ENCODE data around the gene RRP36. TPM values are rescaled to one million over a fixed set of nuclear protein-coding genes. Genes with fewer than 3 reads are reported as not detected.
A peak's percentile ranks its signal among the peaks of the same experiment; 100 is the strongest.

Gene RRP36
- total RNA-seq, 1 donor from 2014 or later: 93.5 TPM

DNA sequence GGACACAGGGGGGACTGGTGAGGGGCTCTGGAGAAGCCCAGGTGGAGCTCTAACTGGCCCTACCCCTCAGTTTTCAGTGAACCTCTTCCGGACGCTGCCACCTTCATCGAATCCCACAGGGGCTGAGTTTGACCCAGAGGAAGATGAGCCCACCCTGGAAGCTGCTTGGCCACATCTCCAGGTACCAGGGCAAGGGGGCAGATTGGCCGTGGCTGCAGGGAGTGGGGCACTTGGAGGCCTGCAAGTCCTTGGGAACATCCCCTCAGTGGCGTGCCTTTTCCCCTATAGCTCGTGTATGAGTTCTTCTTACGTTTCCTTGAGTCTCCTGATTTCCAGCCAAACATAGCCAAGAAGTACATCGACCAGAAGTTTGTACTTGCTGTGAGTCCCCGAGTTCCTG, 14.3 kb upstream of the RRP36 start:
- no peak for DNase-seq (ENCODE audit: low read depth)

DNA sequence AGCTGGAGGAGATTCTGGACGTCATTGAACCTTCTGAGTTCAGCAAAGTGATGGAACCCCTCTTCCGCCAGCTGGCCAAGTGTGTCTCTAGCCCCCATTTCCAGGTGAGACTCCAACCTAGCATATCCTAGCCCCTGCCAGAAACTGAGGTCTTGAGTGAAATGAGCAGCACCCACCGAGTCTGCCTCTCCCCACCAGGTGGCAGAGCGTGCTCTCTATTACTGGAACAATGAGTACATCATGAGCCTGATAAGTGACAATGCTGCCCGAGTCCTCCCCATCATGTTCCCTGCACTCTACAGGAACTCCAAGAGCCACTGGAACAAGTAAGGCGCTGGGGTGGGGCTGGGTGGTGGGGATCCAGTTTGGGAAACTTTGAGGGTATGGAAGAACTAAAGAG, 12.3 kb upstream of the RRP36 start:
- no peak for DNase-seq (ENCODE audit: low read depth)

DNA sequence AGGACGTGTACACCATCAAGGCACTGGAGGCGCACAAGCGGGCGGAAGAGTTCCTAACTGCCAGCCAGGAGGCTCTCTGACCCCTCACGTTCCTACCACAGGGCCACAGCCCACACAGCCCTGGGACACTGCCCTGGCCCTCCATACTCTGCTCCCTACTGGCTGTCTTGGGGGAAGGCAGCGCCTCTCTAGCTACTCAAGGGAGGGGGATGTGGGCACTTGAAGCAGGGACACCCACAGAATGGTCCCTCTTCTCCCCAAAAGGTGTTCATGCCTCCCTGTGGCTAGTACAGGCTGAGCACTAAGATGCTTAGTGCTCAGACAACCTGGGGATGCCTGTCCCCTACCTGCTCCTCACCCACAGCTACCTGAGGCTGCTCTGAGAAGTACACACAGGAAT, 10.2 kb upstream of the RRP36 start:
- DNase-seq (ENCODE audit: low read depth): no peak

DNA sequence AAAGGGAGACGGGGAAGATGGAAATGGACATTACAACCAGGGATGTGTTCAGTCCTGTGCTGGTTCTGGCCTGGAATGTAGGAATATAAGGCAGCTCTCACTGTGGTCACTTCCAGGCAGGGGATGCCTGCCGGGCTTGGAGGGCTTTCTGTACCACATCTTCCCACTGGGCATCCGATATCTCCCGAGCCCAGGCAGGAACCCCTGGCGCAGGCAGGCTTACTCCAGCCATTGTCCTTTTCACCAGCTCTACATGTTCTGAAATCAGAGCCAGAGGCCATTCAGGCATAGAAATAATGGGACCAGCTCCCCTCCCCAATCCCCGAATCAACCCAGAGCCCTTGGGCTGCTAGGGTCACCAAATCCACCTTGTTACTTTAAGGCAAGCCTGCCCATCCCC, 9.1 kb upstream of the RRP36 start:
- no peak for DNase-seq (ENCODE audit: low read depth)

DNA sequence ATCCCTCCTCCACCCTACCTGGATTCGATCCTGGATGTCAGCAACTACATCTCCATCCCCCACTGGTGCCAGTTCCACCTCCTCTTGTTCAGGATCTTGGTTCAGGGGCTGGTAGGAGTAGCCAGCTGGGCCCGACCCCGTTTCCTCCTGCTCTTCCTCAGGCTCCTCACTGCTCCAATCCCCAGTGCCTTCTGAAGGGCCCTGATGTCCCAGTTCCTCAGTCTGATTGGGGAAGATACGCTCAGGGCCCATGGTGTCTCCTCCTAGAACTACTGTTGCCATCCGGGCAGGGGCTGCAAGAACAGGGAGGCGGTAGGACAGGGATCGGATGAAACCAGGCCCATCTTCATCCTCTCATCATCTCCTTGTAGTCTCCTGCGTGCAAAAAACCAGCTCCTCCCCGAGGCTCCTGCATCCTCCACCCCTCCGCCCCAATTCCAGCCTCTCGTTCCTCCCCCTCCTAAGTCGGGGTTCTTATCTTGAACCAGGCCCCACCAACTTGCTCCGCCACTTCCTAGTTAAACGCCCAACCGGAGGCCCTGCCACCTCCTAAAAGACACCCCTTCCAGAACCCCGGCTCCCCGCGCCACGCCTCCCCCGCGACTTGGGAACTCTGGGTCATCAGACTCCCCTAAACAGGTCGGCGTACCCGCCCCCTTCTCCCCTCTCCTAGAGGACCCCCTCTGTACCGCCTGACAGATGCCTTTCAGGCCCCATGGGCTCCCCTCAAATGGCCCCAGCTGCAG, 8.2 kb upstream of the RRP36 start:
- DNase-seq (ENCODE audit: low read depth): no peak

DNA sequence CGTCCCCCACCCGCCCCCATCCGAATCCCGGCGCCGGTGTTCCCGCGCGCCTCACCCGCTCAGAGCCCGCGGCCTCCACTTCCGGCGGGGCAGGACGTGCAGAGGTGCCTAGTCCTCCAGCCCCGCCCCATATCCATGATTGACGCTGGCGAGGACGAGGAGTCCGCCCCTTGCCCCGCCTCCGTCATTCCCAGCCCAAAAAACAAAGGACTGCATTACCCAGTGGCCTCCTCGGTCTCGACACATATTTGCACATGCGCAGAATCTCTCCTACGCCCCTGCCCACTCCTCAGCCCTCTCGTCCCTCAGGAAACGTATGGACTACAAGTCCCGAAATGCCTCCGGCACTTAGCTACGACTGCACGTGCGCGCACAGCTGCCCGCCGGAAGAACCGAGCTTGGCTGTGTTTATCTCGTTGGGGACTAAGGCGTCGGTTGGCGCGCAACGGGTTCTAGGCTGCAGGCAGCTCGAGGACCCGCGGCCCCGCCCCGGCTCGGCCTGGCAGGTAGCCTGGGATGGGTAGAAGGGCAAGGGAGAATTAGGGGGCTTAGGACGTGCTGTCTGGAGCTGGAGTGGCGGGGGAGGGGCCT, 7.5 kb upstream of the RRP36 start, which contains the start of the genes KLHDC3 and MEA1:
Gene KLHDC3, plus strand, starts transcription at position 407 of the 591 bp plus-strand sequence. CDS start 2,944 bp downstream, outside the sequence.
Gene MEA1, minus strand, starts transcription at position 104 of the 591 bp plus-strand sequence. CDS start 133 bp downstream, outside the sequence.
- DNase-seq (ENCODE audit: low read depth): peak; percentile 100

DNA sequence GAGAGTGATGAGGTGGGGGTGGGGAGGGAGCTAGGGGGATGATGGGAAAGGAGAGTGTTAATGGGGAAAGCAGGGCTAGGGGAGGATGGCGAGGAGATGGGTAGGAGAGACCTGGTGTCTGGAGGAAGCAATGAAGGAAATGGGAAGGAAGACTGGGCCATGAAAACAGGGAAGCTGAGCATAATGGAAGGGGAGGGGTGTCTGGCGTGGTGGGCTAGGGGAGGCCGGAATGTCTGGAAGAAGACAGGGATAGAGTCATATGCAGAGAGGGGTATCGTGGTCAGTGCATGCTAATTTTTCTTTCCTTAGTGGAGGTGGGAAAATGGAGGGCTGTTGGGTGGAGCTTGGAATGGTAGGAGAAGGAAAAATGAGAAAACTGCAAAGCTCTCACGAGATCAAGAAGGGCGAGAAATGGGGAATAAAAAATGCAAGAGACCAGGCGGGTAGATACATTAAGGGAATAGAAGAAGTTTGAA, 7.0 kb upstream of the RRP36 start:
- peak; percentile 43 for DNase-seq (ENCODE audit: low read depth)

DNA sequence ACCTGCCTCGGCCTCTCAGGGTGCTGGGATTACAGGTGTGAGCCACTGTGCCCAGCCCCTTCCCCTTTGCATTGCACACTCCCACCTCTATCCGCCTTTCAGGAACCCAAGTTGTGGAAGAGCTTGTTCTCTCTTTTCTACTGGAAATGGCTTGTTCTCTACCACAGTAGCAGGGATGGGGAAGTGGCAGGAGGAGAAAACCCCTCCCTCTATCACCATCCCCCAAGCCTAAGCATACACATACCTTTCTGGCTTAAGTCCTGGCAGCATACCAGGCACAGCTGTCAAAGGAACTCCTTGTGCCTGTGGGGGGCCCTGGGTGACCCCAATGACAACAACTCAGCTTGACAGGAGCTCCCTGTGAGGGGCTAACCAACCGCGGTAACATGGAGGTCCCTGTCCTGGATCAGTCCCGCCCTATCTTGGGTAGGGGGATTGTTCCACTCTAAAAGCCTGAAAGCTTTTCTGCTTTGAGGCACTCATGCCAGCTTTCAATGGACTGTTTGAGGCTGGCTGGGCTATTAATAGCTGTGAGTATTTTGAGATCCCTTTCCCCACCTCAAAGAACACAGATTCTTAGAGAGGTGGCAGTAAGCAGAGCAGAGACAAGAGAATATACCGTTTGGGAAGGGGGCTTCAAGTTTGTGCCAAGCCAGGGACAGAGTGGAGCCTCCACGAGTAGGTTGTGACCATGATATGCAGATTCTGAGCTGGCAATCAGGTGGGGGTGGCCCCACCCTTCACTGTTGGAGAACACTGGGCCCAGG, 5.1 kb upstream of the RRP36 start:
- no peak for DNase-seq (ENCODE audit: low read depth)

DNA sequence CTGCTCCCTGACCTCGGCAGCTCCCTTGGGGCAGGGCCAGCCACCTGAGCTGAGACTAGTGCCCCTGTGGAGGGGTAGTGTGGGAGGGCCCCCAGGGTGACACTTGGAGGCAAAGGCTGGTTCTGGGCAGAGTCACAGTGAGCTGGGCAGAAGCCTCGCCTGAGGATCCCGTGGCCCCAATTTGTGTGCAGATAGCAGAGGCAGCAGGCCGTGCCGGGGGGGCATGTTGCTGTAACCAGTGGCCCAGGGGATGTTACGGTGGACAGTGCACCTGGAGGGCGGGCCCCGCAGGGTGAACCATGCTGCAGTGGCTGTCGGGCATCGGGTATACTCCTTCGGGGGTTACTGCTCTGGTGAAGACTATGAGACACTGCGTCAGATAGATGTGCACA, 4.5 kb upstream of the RRP36 start:
- no peak for DNase-seq (ENCODE audit: low read depth)

DNA sequence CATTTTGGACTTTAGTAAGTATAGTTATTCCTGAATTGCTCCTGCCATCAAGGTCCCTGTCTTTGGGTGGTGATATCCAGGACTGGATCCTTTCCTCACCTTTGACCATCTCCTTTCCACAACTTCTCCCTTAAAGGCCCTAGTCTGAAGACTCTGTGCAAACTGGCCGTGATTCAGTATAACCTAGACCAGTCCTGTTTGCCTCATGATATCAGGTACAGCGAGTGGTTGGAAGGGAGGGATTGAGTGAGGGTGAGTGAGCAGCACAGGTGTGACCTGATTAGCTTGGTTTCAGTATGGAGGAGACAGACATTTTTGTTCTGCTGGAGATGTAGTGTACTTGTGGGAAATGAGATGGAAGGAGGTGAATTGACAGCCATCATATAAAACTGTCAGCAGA, 2.3 kb upstream of the RRP36 start:
- DNase-seq (ENCODE audit: low read depth): no peak

DNA sequence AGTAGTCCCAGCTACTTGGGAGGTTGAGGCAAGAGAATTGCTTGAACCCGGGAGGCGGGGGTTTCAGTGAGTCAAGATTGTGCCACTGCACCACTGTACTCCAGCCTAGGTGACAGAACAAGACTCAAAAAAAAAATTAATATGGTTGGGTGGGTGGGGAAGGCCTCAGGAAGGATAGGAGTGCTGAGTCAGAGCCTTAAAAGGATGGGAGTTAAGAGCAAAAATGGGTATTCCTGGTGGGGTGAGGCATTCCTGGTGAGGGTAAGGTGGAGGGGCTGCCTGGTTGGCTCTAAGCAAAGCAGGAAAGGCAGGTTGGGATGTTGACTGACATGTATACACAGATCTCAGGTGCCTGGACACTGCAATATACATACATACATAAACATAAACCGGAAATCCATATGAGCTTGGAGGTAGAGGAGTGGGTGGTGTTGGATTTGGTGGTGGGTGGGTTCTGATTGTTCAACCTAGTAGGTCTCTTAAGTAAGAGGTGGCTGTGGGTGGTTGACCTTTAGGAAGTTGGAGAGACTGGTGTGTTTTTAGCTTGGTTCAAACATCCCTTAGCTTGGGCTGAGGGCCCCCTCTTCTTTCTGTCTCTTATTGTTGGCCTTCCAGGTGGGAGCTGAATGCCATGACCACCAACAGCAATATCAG, 1.2 kb upstream of the RRP36 start:
- DNase-seq (ENCODE audit: low read depth): no peak

DNA sequence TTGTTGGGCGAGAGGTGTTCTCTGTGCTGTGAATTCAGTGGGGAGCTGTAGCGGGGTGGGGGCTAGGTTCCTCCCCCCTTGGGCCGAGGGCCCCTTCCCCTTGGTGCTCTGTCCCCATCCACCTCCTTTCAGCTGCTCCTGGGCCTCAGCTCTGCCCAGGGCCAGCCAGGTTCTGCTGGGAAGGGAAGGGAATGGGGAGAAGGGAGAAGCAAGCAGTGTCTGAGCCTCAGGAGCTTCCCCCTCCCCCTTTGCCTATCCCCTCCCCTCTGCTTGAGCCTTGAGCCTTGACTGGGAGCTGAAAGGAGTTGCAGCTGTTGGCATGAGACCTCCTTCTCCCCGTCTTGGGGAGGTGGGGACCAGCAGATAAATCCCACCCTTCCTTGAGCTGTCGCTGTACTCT, 576 bp upstream of the RRP36 start:
- DNase-seq (ENCODE audit: low read depth): no peak

DNA sequence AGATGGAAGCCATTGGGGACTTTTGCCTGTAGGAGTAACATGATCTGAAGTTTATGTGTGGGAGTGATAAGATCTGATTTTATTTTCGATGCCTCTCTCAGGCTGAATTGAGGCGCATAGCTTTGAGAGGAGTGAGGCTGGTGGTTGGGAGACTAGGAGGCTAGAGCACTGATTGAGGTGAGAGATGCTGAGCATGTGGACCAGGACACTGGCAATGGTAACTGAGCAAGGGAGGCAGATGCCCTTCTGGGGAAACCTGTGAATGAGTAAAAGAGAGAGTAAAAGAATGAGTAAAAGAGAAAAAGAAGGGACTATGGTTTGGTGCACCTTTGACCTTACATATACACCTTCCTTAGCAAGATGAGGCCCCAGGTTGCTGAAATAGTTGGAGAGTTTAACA, 3.0 kb downstream of the RRP36 start:
- no peak for DNase-seq (ENCODE audit: low read depth)

DNA sequence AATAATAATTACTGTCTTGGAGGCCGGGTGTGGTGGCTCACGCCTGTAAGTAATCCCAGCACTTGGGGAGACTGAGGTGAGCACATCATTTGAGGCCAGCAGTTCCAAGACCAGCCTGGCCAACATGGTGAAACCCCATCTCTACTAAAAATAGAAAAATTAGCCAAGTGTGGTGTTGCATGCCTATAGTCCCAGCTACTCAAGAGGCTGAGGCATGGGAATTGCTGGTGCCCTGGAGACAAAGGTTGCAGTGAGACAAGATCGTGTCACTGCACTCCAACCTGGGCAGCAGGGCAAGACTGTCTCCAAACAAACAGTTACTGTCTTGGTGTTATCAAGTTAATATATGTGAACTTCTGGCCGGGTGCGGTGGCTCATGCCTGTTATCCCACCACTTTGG, 4.9 kb downstream of the RRP36 start:
- no peak for DNase-seq (ENCODE audit: low read depth)

DNA sequence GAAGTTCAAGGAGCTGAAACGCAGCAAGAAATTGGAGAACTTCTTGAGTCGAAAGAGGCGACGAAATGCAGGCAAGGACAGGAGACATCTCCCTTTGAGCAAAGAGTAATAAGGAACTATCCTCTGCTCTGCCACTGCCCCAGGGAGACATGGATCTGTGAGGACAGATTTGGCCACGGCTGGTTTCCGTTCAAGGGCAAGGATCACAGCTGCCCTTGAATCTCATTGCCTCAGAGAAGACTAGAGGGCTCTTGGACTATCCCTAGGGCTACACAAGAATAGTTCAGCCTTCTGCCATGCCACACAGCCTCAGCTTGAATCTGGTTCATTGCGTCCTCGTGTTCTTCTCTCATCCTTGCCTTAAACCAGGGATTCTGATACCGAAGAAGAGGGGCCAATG, 7.7 kb downstream of the RRP36 start:
- no peak for DNase-seq (ENCODE audit: low read depth)

DNA sequence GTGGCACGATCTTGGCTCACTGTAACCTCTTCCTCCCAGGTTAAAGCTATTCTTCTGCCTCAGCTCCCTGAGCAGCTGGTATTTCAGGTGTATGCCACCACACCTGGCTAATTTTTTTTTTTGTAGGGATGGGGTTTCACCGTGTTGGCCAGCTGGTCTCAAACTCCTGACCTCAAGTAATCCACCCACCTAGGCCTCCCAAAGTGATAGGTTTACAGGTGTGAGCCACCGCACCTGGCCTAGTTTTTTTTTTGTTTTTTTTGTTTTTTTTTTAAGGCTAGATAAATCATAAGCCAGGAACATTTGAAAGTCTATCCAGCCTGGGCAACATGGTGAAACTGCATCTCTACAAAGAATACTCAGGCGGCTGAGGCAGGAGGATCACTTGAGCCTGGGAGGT, 10.9 kb downstream of the RRP36 start:
- no peak for DNase-seq (ENCODE audit: low read depth)

DNA sequence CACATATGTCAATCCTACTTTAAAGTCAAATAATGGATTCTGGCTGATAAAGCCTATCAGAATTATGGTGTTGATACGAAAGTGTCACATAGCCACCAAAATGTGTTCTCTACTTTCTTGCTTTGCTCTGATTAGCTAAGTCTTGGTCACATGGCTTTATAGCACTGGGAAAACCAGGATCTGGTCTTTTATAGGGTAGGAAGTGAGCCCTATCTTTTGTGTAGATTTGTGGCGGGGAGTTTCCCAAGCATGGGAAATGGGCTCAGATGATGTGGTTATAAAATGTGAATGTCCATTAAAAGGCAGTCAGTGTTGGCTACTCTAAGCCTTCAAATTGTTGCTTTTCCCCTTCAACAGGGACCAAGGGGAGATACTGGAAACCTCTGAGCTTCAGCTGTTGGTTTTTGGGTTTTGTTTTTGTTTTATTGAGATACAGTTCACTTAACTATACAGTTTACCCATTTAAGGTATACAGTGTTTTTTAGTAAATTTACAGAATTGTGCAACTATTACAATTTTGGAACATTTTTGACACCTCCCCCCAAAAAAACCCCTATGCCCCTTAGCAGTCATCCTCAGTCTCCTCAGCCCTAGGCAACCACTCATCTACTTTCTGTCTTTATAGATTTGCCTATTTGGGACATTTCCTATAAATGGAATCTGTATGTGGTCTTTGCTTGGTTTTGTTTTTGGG, 12.2 kb downstream of the RRP36 start:
- DNase-seq (ENCODE audit: low read depth): no peak

DNA sequence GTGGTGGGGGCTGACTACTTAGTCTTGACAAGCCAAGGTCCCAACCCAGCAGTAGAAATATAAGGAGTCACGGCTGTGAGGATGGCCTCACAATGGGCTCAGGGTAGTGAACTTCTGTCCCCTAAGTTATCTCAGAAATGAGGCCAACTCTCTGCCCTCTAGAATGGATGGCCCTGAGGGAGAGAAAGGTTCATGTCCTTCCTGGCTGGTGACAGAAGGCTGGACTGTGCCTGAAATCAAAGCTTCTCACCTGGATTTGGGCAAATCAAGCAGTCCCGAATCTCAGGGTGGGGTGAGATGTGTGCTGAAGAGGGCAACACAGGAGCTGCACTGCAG, 12.7 kb downstream of the RRP36 start:
- no peak for DNase-seq (ENCODE audit: low read depth)

DNA sequence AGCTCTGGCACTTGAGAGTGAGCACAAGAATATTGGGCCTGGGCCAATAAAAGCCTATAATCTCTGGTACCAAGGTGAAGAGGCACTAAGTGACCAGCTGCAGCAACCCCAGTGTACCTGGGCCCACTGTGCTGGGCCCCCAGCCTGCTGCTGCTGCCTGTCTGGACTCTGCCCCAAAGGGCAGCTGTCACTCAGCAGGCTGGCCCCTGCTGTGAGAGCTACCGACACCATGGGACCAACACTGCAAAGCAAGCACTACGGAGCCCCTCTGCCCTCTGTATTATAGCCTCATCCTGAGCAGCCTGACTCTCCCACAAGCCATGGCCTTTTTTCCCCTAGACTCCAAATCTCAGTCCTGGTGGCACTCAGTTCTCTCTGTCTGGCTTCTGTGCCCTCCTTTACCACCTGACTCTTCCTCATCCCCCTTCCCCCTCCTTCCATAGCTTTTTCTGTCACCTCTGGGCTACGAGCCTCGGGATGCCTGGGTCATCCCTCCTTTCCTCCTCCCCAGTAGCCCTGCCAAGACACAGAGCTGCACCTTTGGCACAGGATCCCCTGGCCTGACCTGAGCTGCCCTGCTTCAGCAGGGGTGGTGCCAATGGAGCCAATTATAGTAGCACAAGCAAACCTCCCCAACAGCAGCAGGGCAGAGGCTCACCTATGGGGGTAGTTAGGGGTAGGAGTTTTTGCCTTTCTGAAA, 14.2 kb downstream of the RRP36 start:
- DNase-seq (ENCODE audit: low read depth): no peak

DNA sequence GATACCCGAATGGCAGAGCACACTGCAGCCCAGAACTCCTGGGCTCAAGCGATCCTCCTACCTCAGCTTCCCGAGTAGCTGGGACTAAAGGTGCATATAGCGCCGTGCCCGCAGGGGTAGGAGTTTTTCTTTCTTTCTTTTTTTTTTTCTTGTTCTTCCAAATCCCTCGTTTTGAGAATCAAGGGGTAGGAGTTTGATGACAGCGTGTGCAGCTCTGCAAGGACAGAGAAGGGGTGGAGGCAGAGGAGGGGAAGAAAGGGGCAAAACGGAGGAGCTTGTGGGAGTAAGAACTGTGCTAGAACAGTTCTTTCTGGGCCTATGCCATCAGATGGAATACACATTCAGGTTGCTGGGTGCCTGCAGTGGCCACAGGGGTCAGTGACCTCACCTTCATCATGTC, 15.3 kb downstream of the RRP36 start:
- no peak for DNase-seq (ENCODE audit: low read depth)

DNA sequence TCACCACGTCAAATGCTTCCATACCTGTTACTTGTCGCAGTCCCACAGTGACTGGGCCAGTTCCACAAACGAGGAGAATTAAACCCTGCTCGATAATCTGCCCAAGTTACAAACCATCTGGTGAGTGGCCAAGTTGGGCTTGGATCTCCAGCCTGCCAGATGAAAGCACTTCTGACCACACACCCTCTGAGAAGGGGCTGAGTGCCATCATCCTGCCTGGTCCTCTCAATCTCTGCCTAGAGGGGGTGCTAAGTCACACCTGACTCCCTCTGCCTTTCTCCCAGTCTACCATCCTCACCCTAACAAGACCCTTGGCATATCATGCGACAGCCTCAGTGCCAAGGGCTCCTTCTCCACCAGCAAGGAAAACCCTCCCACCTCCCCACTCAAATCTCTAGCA, 15.8 kb downstream of the RRP36 start:
- DNase-seq (ENCODE audit: low read depth): no peak
